Measurements from ENCODE around the gene FYN. TPM values are rescaled to one million over a fixed set of nuclear protein-coding genes. Genes with fewer than 3 reads are reported as not detected.
A peak's percentile ranks its signal among the peaks of the same experiment; 100 is the strongest.

FYN gene
- total and polyA plus RNA-seq, 9 of the 15 experiments (the other 6 are each of a cell fraction or from before 2014, with no cell fraction given), result 2.9 to 22.1 (median 11.4) TPM

DNA sequence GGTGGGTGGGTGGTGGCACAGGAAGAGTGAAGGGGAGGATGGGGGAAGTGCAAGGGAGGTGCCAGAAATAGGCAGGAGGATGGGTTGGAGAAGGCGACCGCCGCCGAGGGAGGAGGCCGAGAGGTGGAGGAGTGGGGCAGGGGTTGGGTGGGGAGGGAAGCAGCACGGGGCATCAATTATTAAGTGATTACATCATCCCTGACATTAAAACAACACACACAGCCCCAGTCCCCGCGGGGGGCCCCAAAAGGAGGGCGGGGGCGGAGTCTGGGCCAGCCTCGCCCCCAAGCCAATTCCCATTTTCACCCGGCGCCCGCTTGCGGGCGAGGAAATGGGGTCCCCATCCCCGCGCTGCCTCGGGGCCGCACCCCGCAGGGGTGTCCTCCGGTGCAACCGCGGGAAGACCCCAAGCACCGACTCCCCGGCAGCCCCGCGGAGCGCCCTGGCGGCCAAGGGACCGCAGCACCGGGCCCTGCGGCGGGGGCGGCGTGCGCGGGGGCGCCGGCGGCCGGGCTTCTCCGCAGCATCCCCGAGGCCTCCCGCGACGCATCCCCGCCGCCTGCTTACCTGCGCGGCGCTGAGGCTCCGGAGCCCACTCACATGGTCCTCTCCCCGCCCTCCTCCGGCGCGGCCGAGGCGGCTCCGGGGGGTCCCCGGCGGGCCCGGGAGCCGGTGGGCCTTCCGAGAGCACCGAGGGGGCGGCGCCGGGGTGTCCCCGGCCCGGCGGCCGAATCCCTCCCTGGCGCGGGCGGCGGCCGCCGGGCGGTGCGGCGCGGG lies 663 bp downstream of the FYN start (continued):
- TF ChIP-seq ZNF551 (CRISPR knock-in tag; IDR thresholded peaks at IDR 0.05) (no peak), NEUROD1 (IDR thresholded peaks at IDR 0.05; ENCODE audit: borderline replicate concordance, low read depth, low read length, partially characterized antibody) (no peak), TSC22D4 (tag; IDR thresholded peaks at IDR 0.05) (no peak), LCOR (CRISPR knock-in tag; IDR thresholded peaks at IDR 0.05) (no peak), ZNF431 (CRISPR knock-in tag; IDR thresholded peaks at IDR 0.05) (no peak), ZHX1 (conservative IDR thresholded peaks at IDR 0.05; ENCODE audit: low read length) (no peak), PTBP1 (IDR thresholded peaks at IDR 0.05; ENCODE audit: low read depth, low read length) (no peak), CBFA2T3 (IDR thresholded peaks at IDR 0.05) (no peak), MTA3 (IDR thresholded peaks at IDR 0.05; ENCODE audit: borderline replicate concordance) (no peak), ARID1B (IDR thresholded peaks at IDR 0.05) (no peak), ZNF77 (CRISPR knock-in tag; IDR thresholded peaks at IDR 0.05) (no peak), FOXJ2 (tag; IDR thresholded peaks at IDR 0.05) (0 out of 2 replicates have a peak, but pooled peaks have one; percentile 30), GATA2 (CRISPR knock-in tag; IDR thresholded peaks at IDR 0.05) (no peak), NONO (IDR thresholded peaks at IDR 0.05; ENCODE audit: low read depth in 2 of 2, low read length in 1 of 2) (0 out of 4 replicates have a peak, but pooled peaks of 1 of the 2 experiments have one; percentile 13), ZNF395 (CRISPR knock-in tag; IDR thresholded peaks at IDR 0.05) (peak; percentile 40; the same call in 1 of the 2 replicates), CEBPG (CRISPR knock-in tag; IDR thresholded peaks at IDR 0.05) (no peak; the same call in 1 of the 2 replicates), CEBPG (tag; conservative IDR thresholded peaks at IDR 0.05 in 1 of 2, IDR thresholded peaks at IDR 0.05 in 1 of 2) (peak in 1 of 2 experiments; percentile 73; a peak in 2 of 4 replicates), ZBED1 (IDR thresholded peaks at IDR 0.05) (no peak), ZNF644 (tag; IDR thresholded peaks at IDR 0.05; ENCODE audit: low read depth) (no peak), ELK1 (CRISPR knock-in tag; IDR thresholded peaks at IDR 0.05) (no peak), SOX6 (IDR thresholded peaks at IDR 0.05) (no peak), SUPT5H (IDR thresholded peaks at IDR 0.05) (no peak), ZBTB7A (IDR thresholded peaks at IDR 0.05; ENCODE audit: borderline replicate concordance, control insufficient read depth, low read depth, low read length) (peak; percentile 50; the same call in 1 of the 2 replicates), TARDBP (IDR thresholded peaks at IDR 0.05) (no peak), FOXK1 (CRISPR knock-in tag; IDR thresholded peaks at IDR 0.05; ENCODE audit: borderline replicate concordance) (no peak), CCAR2 (IDR thresholded peaks at IDR 0.05; ENCODE audit: low read depth, low read length) (no peak)

All from K562 (cell line).